Stimulated activated CD8-positive, alpha-beta memory T cell treated with anti-CD3 and anti-CD28 coated beads, Interleukin-15, amount 100 ng/mL, for 4 hours (primary cell): Measurements from ENCODE around the gene RAC2.
A peak's percentile ranks its signal among the peaks of the same experiment; 100 is the strongest.

Experiments used
- DNase-seq, 2 donors: peaks; one replicate each; pipeline ENCODE4 v3.0.0-alpha.2; 2020; ENCODE audit warnings: low read depth in 2 of 2

Gene RAC2

DNA sequence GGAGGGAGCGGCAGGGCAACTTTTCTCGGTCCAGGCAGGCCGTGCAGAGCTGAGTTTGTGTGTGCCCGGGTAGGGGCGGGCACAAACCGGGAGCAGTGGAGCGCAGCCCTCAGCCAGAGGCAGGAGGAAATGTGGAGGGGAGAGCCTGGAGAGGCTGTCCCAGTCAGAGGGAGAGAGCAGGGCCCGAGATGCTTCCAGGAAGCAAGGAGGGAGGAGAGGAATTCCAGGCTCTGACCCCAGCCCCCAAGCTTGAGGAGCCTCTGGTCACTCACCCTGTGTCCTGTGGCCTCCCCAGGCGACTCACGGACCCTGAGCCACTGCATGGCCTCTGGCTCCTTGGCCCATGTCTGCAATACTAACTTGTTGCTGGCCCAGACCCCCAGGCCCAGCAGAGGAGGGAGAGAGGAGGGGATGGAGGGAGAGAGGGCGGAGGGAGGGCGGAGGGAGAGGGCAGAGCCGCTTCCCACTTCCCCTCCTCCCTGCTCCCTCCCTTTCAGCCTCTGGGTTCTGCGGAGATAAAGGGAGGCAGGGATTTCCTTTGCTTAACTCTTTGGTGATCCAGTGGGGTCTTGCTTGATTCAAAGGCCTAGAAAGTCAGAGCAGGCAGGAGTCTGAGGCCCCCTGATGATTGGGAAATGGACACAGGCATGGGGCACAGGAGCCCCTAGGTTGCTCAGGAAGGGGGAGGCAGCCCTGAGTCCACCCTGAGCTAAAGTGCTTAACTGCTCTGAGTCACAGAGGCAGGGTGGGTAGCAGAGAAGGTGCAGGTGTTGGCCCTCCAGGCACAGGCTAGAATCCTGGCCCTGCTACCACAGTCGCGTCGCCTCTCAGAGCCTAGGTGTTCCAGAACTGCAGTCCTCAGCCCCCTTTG, 55.9 kb downstream of the RAC2 start, which contains the start of gene C1QTNF6:
Gene C1QTNF6, minus strand, starts transcription at position 357 of the 871 bp plus-strand sequence. Its CDS starts 34 bp downstream, at position 323.
- DNase-seq = no peak

DNA sequence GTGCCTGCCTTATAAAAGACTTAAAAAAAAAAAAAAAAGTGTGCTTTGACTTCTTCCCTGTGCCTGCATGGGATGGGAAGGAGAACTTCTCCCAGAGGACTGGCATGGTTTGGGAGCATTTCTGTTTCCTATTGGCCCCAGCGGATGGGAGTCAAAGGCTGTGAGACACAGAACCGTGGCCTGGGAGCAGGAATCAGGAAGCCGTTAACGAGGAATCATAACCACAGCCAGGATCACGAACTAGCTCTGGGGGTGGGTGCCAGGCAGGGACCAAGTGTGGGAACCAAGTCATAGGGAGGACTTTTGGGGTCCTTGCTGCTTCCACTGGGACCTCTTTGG, 56.5 kb downstream of the RAC2 start:
- DNase-seq = no peak

DNA sequence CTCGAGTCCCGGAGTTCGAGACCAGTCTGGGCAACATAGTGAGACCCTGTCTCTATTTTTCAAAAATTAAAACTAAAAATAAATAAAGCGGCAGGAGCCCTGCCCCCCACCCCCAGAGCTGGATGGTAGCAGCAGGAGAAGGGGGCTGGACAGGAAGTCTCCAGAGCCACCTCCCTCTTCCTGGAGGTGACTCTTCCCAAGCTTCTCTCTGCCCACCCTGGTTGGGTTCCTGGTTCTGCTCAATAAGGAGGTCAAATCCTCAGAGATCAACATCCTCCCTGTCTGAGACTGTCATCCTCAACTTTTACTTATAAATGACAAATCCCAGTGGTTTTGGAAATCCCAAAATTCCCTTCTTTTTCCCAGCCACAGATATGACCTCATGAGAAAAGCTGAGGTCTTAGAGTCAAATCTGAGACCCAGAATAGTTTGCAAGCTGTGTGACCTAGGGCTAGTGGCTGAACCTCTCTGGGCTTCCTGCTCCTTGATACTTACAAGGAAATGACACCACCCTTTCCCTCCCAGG, 57.0 kb downstream of the RAC2 start:
- no peak for DNase-seq

DNA sequence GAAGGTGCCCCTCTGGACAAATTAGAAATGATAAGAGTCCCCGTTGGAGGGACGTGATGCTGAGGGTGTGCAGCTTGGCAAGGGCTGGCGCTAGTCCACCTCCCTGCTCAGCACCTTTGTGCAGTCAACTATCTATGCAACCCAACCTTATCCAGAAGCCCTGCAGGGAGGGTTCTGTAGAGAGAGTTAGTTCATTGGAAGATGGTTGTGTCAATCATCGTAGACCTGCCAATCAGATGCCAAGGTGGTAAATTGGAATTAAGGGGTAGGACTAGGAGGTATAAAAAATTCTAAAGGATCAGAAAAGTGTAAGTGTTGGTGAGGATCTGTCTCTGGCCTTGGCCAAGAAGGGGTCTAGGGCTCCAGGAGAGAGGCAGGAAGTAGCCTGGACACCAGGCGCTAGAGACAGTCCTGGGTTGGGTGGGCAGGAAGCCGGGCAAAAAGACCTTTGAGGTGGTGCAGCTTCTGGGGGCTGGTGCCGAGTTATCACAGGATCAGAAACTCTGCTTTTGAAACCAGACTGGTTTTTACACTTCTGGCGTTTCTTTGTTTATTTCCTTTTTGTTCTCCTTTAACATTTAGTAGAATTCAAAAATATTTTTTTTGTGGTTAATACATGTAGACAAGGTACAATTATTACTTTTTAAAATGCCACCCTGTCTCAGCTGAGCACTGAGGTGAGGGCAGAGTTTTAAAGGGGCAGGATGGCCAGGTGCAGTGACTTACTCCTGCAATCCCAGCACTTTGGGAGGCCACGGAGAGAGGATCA, 57.7 kb downstream of the RAC2 start:
- peak in 1 of 2 donors; percentile 15 for DNase-seq

DNA sequence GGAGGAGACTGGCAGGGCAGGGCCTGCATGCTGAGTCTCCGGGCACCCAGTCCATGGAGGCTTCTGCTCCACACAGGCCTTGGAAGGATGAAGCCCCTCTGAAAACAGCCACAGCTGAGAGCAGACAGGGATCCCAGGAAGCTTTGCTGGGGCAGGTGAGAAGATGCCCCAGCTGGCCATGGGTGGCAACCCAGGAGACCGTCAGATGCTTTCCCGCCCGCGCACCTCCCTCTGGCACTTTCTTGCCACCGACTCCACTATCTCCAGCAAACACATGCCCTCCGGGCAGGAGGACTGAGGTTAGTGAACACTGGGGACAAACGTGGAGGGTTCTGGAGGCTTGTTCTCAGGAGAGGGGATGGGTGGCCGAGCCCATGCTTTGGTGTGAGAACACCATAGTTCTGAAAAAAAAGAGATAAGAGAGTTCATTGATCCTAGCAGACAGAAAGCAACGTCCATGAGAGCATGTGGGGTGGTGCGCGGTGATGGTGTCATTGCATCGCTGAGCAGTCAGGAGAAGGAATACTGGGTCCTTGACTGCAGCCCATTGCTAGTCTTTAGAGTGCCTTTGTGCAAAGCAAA, 58.3 kb downstream of the RAC2 start:
- no peak for DNase-seq

DNA sequence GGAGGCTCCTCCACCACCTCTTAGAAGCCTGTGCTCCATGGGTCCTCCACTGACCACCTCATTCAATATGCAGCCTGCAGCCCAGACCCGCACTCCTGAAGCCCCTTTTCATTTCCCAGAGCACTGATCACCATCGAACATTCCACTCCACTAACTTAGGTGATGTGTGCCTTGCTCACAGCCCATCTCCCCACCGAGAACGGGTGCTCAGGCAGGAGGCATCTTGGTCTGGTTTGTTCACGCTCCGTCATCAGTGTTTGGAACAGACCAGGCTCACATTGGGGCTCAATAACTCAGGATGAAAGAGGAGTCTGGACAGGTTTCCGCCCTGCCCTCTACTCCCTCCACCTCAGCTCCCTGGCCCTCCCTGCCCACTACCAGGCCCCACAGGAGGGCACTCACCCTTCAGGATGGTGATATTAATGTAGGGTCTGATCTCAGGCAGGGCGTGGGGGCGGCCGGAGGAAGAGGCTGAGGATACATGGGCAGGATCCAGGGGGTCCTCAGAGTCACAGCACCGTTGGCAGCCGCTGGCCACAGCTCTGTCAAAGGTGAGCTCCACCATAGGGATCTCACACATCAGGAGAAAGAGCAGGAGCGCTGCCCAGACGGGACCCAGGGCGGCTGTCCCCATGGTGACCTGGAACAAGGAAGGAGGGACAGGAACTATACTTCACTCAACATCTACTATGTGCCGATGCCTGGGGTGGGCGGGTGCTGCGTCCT, 59.1 kb downstream of the RAC2 start:
- no peak for DNase-seq

DNA sequence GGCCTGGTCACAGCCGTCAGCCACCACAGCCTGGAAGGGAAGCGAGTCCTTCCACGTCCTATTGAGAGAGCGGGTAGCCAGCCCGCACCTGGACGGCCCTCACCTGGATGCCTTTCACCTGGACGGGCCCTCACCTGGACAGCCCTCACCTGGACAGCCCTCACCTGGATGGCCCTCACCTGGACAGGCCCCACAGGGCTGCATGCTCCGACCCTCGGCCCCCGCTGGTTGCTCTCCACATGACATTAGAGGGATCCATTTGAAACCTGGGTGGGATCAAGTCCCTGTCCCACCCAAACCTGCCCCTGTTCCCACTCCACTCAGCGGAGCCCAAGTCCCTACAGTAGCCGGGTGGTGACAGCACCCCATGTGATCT, 59.7 kb downstream of the RAC2 start:
- DNase-seq = no peak

DNA sequence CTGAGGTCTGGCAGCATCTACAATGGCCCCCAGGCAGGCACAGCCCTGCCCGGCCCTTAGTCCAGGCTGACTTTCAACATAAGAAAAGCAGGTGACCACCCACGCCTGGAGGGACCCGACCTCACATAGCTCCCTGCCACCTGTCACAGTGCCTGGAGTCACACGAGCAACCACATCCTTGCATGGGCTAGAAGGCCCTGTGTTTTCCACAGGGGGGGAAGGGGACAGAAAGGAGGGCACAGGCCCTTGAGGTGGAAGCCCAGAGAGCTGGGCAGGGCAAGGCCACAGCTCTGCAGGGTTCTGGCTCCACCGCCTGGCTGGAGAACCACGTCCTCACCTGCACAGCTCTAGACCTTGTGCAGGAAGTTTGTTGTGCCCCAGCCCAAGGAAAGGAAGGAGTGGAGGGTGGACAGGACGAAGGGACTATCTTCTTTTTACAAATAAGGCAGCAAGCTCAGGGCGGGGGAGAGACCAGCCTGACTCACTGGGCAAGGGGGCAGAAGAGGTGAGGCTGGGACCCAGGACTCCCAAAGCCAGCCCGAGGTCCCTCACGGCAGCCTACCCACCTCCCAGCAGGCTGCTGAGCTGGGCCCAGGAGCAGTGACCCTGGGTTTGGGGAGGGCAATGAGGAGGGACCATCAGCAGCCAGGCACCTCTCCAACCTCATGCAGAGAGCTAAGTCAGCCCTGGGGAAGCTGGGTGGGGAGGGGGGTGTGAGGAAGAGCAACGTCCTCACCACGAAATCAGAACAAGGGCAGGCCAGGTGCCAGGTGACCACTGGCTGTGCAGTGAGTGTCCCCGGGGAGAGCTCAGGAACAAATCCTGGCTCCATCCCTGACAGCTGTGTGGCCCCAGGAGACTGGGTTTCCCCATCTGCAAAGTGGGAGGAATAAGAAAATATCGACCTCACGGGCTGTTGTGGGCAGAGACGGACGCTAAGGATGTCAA, 60.4 kb downstream of the RAC2 start:
- DNase-seq = no peak

DNA sequence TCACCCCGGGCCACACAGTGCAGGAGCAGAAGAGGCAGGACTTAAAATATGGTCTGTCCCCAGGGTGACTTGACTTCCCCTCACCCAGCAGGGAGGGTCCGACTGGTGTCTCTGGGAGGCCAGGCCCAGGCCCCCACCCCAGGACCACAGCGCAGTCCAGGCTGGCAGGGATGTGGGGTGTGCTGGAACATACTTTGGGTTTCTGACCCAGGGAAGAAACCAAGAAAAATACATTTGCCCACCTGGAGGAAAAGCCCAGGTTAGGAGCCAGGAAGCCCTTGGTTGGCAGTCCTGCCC, 61.2 kb downstream of the RAC2 start:
- DNase-seq = no peak

DNA sequence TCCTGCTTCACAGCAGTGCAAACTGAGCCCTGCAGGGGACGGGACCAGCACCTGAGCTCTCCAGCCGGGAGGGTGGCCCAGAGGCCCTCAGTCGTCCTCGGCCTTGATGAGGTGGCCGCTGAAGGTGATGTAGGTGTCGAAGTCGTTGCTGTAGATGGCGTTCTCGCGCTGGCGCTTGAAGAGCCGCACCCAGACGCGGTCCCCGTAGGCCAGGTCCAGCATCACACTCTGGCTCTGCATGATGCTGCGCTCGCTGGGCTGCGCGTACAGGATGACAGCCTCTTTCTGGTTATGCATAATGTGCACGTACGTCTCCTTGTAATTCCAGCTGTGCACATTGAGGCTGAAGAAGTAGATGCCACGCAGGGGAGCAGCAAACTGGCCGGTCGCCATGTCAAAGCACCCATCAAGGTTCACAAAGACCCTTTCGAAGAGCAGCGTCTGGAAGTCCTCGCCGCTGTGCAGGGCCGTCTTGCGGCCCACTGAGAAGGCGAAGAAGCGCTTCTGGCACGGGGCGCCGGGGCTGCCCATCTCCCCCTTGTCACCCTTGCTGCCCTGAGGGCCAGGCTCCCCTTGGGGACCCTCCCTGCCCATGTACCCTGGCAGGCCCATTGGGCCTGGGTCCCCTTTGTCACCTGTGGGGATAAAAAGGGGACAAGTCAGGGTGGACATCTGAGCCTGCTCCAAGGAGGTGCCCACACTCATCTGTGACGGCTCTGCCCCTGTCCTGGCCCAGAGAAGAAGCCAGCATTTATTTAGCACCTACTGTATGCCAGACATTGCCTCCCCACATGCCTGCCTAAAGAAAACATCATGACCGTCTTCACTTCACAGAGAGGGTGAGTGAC, 61.7 kb downstream of the RAC2 start:
- no peak for DNase-seq

DNA sequence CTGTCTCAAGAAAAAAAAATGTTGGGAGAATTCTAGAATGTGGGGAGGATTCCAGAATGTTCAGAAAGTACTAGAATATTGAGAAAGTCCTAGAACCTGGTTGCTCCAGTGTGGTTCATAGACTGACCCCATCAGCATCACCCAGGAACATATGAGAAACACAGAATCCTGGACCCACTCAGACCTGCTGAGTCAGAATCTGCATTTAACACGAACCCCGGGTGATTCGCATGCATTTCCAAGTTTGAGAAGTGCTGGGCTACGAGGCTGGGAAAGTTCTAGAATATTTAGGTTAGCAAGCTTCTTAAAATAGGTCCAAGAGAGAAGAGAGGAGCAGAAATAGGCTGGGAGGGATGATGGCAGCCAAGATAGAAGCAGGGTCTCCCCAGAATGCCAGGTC, 62.4 kb downstream of the RAC2 start:
- no peak for DNase-seq

DNA sequence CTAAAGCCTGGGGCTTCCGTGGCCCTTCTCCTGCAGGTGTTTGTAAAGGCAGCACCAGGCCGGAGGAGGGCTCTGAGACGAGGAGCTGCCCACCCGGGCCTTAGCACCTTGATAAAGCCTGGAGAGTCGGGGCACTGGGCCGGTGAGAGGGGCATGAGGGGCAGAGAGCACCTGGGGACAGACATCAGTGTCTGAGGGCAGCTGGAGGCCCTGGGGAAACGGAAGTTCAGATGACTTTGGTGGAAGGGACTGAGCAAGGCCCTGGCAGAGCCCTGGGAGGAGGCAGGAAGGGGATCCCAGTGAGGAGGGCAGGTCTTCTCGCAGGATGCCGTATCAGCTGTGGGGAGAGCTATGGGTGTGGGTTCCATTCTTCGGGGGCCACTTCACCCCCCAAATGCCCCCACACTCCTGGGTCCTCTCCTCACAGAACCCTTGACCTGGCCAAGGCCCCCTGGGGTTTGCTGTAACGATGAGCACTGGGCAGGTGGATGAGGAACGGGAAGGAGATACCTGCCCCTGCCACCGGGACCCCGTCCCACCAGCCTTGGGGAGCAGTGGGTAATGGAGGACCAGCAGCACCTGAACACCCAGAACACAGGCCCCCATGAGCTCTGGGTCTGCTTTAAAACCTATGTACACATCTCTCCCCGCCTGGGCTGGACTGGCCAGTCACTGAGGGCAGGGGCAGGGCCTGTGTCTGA, 63.4 kb downstream of the RAC2 start:
- DNase-seq = no peak

DNA sequence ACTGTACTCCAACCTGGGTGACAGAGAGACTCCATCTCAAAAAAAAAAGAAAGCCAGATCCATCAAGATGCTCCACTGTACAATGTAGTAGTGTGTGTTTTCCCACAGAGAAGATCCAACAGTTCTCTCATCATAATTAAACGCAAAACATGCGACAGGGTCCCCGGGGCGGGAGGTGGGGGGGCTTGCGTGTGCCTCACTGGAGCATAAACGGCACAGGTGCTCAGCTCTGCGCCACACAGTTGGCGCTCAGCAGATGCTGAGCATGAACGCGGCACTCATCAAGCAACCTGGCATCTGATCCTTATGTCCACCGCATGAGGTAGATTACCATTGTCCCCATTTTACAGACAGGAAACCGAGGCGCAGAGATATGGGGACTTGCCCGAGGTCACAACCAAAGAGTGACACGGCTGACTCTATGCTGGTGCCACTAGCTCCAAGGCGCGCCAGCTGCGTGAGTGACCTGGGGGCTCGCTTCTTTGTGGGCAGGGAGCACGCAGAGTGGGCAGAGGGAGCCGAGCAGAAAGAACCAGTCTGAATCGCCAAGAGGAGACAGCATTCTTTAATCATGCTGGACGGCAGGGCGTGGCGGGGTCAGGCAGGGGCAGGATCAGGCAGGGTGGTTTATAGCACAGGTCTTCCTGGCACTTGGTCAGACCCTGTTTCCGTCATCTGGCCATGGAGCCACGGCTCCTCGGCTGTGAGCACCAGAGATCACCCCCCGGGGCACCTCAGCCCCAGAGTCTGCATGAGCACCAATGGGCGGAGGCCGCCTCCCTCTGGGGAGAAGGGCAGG, 64.2 kb downstream of the RAC2 start:
- DNase-seq = no peak

DNA sequence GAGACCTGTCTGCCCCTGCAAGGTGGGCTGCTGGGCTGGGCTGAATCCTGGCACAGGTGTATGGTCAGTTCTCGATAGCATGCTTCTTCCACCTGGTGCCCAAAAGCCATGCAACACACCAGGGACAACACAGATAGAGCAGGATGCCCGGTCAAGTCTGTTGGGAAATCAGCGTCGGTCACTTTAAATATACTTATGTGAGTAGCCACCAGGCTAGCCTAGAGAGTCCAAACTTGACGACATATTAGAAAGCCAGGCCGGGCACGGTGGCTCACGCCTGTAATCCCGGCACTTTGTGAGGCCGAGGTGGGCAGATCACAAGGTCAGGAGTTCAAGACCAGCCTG, 65.0 kb downstream of the RAC2 start:
- DNase-seq = no peak

DNA sequence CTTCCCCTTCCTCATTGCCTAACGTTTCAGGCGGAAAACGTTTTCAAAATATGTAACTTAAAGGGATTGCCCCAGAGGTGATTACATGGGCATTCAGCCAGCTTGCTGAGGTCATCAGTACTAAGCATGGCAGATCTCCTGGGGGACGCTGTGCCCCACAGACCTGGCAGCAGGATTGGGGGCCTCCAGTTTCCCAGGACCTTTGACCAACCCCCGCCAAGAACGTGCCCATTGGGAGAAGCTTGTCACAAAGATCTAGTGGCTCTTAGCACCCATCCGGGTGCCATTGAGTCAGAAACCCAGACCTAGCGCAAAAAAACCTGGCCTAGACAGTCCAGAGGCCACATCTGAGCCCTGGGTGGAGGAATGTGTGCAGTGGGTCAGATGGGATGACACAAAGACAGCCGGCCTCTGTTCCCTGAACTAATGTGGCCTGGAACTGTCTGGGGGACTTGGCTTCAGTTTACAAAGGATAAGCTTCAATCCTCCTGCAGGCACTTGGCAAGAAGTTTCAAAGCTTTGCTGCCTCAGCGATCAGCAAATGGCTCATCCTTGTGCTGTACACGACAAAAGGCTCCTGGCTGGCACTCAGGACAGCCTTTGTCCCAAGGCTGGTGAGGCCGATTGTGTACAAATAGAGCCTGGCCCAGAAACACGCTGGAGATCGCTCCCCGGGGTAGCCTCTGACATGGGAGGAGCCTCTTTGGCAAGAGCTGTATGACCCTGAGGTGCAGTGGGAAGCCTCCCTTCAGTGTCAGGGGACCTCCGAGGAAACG, 65.5 kb downstream of the RAC2 start:
- DNase-seq = no peak

DNA sequence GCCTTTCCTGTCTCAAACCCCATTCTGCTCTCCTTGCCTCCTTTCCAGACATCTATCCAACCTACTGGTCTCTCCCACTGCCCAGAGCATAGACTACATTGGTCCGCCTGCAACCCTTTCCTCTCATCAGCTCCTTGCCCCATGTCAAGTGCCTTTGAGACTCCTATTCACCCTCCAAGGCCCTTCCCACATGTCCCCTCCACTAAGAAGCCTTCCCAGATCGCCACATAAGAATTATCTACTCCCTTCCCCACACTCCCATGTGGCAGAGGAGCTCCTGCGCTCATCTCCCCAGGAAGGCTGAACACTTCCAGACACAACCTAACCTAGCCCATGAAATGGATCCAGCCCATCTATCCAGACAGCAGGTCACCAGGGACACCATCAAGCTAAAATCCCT, 66.3 kb downstream of the RAC2 start:
- no peak for DNase-seq

DNA sequence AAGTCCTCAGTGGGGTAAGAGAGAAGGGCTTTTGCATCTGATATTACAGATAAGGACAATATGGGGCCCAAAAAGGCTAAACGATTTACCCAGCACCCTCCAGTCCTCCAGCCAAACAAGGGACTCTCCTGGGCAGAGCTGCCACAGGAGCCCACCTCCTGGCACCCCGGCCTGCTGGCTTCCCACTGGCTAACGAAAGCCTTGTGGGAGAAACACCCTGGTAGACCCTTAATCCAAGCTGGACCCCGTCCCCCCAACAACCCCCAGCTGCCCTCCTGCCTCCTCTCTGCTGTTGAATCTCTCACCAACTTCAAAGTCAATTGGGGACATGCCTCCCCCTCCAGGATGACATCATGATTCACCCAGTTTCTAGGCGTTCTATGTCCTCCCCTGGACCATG, 66.8 kb downstream of the RAC2 start:
- DNase-seq = no peak
